Measurements from ENCODE around the gene PPP3CA.

Gene PPP3CA

DNA sequence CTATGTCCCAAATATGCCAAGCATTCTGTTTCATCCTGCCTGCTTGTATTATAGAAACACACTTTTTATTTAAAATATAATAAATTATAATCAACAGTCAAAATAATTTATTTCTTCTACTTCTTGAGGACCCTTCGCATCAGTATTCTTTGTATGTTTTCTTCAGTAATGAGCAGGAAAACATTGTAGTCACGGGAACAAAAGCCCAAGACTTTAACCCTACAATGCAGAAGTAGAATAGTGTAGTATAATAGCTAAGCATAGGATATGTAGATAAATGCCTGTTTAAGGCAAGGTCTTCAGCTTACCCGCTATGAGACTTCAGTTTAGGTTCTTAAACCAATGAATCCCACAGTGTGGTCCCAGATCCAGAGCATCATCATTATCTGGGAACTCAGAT lies 156.6 kb downstream of the PPP3CA start:
- peak overlapping the region; percentile 18 to 54 for H3K27ac ChIP-seq
- peaks cover 0 to 5% (median 0%) of the 10 kb centered on the region in 3 donors for H3K36me3 ChIP-seq
- H3K4me3 ChIP-seq, result no peak overlapping the region
- no peaks in the 10 kb centered on the region for H3K9me3 ChIP-seq
- no peak for DNase-seq
- intact Hi-C loops (cut with DNase I; ENCODE audit: low total_unique reads), result no loop called here
- TF ChIP-seq, protein P1, sequence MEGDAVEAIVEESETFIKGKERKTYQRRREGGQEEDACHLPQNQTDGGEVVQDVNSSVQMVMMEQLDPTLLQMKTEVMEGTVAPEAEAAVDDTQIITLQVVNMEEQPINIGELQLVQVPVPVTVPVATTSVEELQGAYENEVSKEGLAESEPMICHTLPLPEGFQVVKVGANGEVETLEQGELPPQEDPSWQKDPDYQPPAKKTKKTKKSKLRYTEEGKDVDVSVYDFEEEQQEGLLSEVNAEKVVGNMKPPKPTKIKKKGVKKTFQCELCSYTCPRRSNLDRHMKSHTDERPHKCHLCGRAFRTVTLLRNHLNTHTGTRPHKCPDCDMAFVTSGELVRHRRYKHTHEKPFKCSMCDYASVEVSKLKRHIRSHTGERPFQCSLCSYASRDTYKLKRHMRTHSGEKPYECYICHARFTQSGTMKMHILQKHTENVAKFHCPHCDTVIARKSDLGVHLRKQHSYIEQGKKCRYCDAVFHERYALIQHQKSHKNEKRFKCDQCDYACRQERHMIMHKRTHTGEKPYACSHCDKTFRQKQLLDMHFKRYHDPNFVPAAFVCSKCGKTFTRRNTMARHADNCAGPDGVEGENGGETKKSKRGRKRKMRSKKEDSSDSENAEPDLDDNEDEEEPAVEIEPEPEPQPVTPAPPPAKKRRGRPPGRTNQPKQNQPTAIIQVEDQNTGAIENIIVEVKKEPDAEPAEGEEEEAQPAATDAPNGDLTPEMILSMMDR (IDR thresholded peaks at IDR 0.05), result no peak
- H3K27me3 ChIP-seq, result no peaks in the 10 kb centered on the region
- peaks cover 0 to 21% (median 13%) of the 10 kb centered on the region in 4 donors for H3K4me1 ChIP-seq

DNA sequence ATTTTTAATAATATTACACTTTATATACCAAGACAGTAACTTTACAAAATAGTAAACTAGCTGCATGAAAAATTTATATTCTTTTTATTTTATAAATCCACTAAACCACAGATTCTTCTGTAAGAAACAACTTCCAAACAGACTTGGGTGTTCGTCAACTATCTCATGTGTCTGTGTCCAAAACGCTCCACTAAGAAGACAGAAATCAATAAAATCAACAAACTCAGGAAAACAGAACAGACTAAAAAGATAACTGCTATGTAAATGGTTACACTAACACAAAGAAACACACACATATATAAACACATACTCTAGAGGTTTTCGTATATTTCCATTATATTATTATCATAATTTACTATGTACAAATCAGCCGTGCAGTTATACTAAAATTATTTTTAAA lies 158.4 kb downstream of the PPP3CA start:
- H3K4me1 ChIP-seq, result peaks cover 0 to 21% (median 13%) of the 10 kb centered on the region in 4 donors
- H3K9me3 ChIP-seq, result no peaks in the 10 kb centered on the region
- no peak for DNase-seq
- no peaks in the 10 kb centered on the region for H3K36me3 ChIP-seq
- intact Hi-C loops (cut with DNase I; ENCODE audit: low total_unique reads), result loop anchor here (2.0 kb wide), 1 partner anchor 74 kb away; no protein-coding TSS in a partner anchor
- no peaks in the 10 kb centered on the region for H3K27me3 ChIP-seq
- TF ChIP-seq, protein P1 (IDR thresholded peaks at IDR 0.05), result no peak
- H3K27ac ChIP-seq, result no peak overlapping the region
- H3K4me3 ChIP-seq, result no peak overlapping the region

DNA sequence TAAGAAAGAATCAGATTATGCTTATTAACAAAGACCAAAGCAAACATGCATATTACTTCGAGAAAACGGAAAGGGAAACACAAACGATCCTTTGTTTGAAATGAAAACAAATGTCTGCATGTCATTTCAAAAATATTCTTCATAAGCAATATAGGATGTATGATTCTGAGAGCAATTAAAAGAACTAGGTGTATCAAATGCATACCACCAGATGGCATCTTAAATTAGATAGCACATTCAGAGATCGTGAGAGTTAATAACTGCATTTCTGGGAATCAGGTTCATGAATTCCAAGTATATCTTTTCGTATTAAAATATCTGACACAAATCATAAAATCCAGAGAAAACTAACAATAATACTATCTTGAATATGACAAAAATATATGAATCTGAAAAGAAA lies 159.5 kb downstream of the PPP3CA start:
- Histone ChIP-seq H3K36me3 (peaks cover 0 to 2% (median 0%) of the 10 kb centered on the region in 3 donors), H3K27me3 (no peaks in the 10 kb centered on the region), H3K27ac (no peak overlapping the region), H3K4me1 (peaks cover 0 to 21% (median 13%) of the 10 kb centered on the region in 4 donors), H3K9me3 (no peaks in the 10 kb centered on the region), H3K4me3 (no peak overlapping the region)
- DNase-seq, result no peak
- intact Hi-C loops (cut with DNase I; ENCODE audit: low total_unique reads), result loop anchor here (2.0 kb wide), 1 partner anchor 73 kb away; no protein-coding TSS in a partner anchor
- TF ChIP-seq, protein P1 (IDR thresholded peaks at IDR 0.05), result no peak

DNA sequence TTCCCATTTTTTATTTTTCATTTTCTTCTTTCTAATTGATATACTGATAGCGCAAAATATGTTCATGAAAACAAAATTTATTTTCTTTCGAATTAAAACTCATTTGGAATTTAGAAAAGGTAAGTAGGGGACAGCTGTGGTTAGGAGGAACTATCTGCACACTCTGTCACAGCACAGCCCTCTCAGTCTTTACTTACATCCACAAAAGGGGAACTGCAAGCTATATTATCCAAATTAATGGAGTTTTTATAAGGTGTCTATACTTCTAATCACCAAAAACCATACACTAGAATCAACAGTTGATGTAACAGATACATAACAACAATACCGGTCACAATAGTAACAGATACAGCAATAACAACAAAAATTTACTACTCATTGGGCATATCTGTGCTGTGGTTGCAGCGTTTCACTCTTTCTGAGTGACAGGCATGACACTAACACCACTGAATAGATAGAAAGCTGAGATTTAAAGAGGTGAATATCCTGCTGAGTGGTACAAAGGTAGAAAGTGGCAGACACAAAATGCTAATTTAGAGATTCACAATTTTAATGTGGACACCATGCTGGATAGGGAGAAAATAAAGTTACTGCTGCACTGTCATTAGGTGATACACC lies 160.7 kb downstream of the PPP3CA start:
- H3K27me3 ChIP-seq, result no peaks in the 10 kb centered on the region
- H3K9me3 ChIP-seq, result no peaks in the 10 kb centered on the region
- intact Hi-C loops (cut with DNase I; ENCODE audit: low total_unique reads), result no loop called here
- TF ChIP-seq, protein P1 (IDR thresholded peaks at IDR 0.05), result no peak
- H3K27ac ChIP-seq, result no peak overlapping the region
- no peak for DNase-seq
- peaks cover 0 to 11% (median 8%) of the 10 kb centered on the region in 4 donors for H3K4me1 ChIP-seq
- H3K4me3 ChIP-seq, result no peak overlapping the region
- peaks cover 0 to 9% (median 0%) of the 10 kb centered on the region in 3 donors for H3K36me3 ChIP-seq

DNA sequence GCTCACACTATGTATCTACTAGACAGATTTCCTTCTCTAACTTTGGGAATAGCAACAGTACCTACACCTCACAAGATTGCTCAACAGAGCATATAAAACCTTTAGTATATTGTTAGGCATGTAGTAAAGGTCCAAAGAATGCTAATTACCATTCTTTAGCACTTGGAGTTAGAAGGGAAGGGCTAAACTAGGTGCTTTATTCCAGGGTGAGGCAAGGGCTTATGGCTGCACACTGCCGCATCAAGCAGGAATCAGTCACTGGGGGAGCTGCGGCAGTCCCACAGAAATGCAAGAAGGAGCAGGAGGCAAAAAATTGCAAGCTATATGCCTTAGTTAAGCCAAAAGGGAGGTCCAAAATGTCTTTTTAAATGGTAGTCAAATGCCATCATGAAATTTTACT lies 162.7 kb downstream of the PPP3CA start:
- TF ChIP-seq, protein P1 (IDR thresholded peaks at IDR 0.05), result no peak
- no peaks in the 10 kb centered on the region for H3K27me3 ChIP-seq
- DNase-seq, result no peak
- intact Hi-C loops (cut with DNase I; ENCODE audit: low total_unique reads), result no loop called here
- H3K4me1 ChIP-seq, result no peaks in the 10 kb centered on the region
- H3K4me3 ChIP-seq, result no peak overlapping the region
- peaks cover 0 to 9% (median 0%) of the 10 kb centered on the region in 3 donors for H3K36me3 ChIP-seq
- H3K27ac ChIP-seq, result no peak overlapping the region
- H3K9me3 ChIP-seq, result no peaks in the 10 kb centered on the region

Data from tibial artery (tissue), 4 donors.